HepG2 (cell line): Measurements from ENCODE around the gene SPAG9. TPM values are rescaled to one million over a fixed set of nuclear protein-coding genes. Genes with fewer than 3 reads are reported as not detected.

Experiments
- ELF3 ChIP-seq: IDR thresholded peaks from 2 replicates; pipeline ENCODE4 v1.6.1; 2016; ENCODE audit warnings: missing genetic modification reagents, missing compliant biosample characterization
- ETS1 ChIP-seq: sonication (generic); formaldehyde crosslinking; IDR thresholded peaks from 2 replicates; pipeline ENCODE4 v1.4.0; 2020; ENCODE audit warnings: missing genetic modification reagents
- GZF1 ChIP-seq: sonication (generic); formaldehyde crosslinking; IDR thresholded peaks from 2 replicates; pipeline ENCODE4 v1.5.1; 2020; ENCODE audit warnings: mild to moderate bottlenecking, missing genetic modification reagents
- POLR2A ChIP-seq, 2 experiments: IDR thresholded peaks; 2 replicates each; pipeline ENCODE4 v1.6.1; 2011; ENCODE audit warnings: low read depth in 2 of 2, low read length in 2 of 2, mild to moderate bottlenecking in 1 of 2, moderate library complexity in 1 of 2; ENCODE audit not compliant: insufficient read depth in 1 of 2
- RAD21 ChIP-seq: fragments of 450-650 bp; formaldehyde crosslinking; IDR thresholded peaks from 2 replicates; pipeline ENCODE4 v1.5.0; 2020; ENCODE audit warnings: mild to moderate bottlenecking
- RFXAP ChIP-seq: sonication (generic); formaldehyde crosslinking; IDR thresholded peaks from 2 replicates; pipeline ENCODE4 v1.4.0; 2020; ENCODE audit warnings: missing genetic modification reagents, borderline replicate concordance
- SNAPC4 ChIP-seq: sonication (generic); formaldehyde crosslinking; IDR thresholded peaks from 2 replicates; pipeline ENCODE4 v1.4.0; 2020; ENCODE audit warnings: mild to moderate bottlenecking, missing genetic modification reagents
- SRSF9 ChIP-seq: fragments of 200-400 bp; formaldehyde crosslinking; IDR thresholded peaks from 2 replicates; pipeline ENCODE4 v1.6.1; 2018; ENCODE audit warnings: borderline replicate concordance, mild to moderate bottlenecking, low read depth, low read length; ENCODE audit not compliant: insufficient read depth, poor library complexity, severe bottlenecking
- ZNF484 ChIP-seq: sonication (generic); formaldehyde crosslinking; IDR thresholded peaks from 2 replicates; pipeline ENCODE4 v1.5.1; 2020; ENCODE audit warnings: mild to moderate bottlenecking, low read depth, missing genetic modification reagents, borderline replicate concordance
- ZNF501 ChIP-seq: sonication (generic); formaldehyde crosslinking; IDR thresholded peaks from 2 replicates; pipeline ENCODE4 v1.5.1; 2020; ENCODE audit warnings: mild to moderate bottlenecking, moderate library complexity, missing genetic modification reagents
- ZNF652 ChIP-seq: IDR thresholded peaks from 2 replicates; pipeline ENCODE4 v1.6.1; 2016; ENCODE audit warnings: low read depth, borderline replicate concordance
- ZNF841 ChIP-seq: sonication (generic); formaldehyde crosslinking; IDR thresholded peaks from 2 replicates; pipeline ENCODE4 v1.8.1; 2023; ENCODE audit warnings: missing genetic modification reagents, borderline replicate concordance
- polyA plus RNA-seq, 8 experiments: library from polyadenylated mRNA; depleted of rRNA in 3 of 8; stranded (reverse) in 7 of 8; unstranded in 1 of 8; fragments of >200 nt; fragmentation: Illumina TruSeq in 4 of 8; extraction: Trizol in 4 of 8; gene quantifications; 2 replicates each; pipeline versions ENCODE4 v1.2.1 to v1.2.3, GENCODE V29; 2011 to 2016; ENCODE audit warnings: low read depth in 4 of 8, missing spikeins in 1 of 8, mixed read lengths in 1 of 8; ENCODE audit not compliant: insufficient read depth in 1 of 8
- total RNA-seq, 5 experiments: library from RNA; depleted of rRNA; stranded (reverse); fragments of >200 nt; fragmentation: Illumina TruSeq; extraction: Trizol; gene quantifications; 2 replicates each; pipeline ENCODE4 v1.2.3, GENCODE V29; 2016; ENCODE audit warnings: low read depth in 1 of 5

The SPAG9 gene
- total and polyA plus RNA-seq, 2 of the 13 experiments (the other 11 are each of a cell fraction or from before 2014, with no cell fraction given) = 43.2 to 78.6 TPM

GRCh38 chr17:51153210-51154072 lies 32.8 kb upstream of the SPAG9 start, which contains the start of gene NME1 (continued):
- TF ChIP-seq SNAPC4 (CRISPR knock-in tag) = peak; percentile 82; the same call in 1 of the 2 replicates
- no peak; the same call in 1 of the 2 replicates for TF ChIP-seq ZNF841 (CRISPR knock-in tag)
- peak; percentile 74; the same call in 1 of the 2 replicates for TF ChIP-seq ZNF484 (CRISPR knock-in tag)
- TF ChIP-seq POLR2A (IDR thresholded peaks at IDR 0.05; ENCODE audit: insufficient read depth in 1 of 2, low read depth in 2 of 2, low read length in 2 of 2) = peak; percentile 70 to 92
- TF ChIP-seq GZF1 (CRISPR knock-in tag) = no peak
- TF ChIP-seq ZNF501 (CRISPR knock-in tag) = peak; percentile 100
- peak; percentile 96 for TF ChIP-seq RFXAP (CRISPR knock-in tag)
- TF ChIP-seq RAD21 (CRISPR knock-in tag) = peak; percentile 95
- TF ChIP-seq ELF3 (CRISPR knock-in tag) = peak; percentile 98
- no peak for TF ChIP-seq SRSF9
- TF ChIP-seq ZNF652 (CRISPR knock-in tag) = peak; percentile 79; the same call in 1 of the 2 replicates
- TF ChIP-seq ETS1 (CRISPR knock-in tag) = no peak
